Stimulated activated CD8-positive, alpha-beta memory T cell treated with anti-CD3 and anti-CD28 coated beads, Interleukin-2, amount 100 ng/mL, for 1 hour (primary cell): Measurements from ENCODE around the gene SECISBP2L.
"Not testable (repeated sequence)": the region's sequence is repeated elsewhere in the genome, so short reads cannot be mapped to it uniquely, and the experiment has no call there.

Source experiments
- DNase-seq, 2 donors: peaks; one replicate each; pipeline ENCODE4 v3.0.0-alpha.2; 2020; ENCODE audit warnings: low read depth in 2 of 2

The SECISBP2L gene, protein sequence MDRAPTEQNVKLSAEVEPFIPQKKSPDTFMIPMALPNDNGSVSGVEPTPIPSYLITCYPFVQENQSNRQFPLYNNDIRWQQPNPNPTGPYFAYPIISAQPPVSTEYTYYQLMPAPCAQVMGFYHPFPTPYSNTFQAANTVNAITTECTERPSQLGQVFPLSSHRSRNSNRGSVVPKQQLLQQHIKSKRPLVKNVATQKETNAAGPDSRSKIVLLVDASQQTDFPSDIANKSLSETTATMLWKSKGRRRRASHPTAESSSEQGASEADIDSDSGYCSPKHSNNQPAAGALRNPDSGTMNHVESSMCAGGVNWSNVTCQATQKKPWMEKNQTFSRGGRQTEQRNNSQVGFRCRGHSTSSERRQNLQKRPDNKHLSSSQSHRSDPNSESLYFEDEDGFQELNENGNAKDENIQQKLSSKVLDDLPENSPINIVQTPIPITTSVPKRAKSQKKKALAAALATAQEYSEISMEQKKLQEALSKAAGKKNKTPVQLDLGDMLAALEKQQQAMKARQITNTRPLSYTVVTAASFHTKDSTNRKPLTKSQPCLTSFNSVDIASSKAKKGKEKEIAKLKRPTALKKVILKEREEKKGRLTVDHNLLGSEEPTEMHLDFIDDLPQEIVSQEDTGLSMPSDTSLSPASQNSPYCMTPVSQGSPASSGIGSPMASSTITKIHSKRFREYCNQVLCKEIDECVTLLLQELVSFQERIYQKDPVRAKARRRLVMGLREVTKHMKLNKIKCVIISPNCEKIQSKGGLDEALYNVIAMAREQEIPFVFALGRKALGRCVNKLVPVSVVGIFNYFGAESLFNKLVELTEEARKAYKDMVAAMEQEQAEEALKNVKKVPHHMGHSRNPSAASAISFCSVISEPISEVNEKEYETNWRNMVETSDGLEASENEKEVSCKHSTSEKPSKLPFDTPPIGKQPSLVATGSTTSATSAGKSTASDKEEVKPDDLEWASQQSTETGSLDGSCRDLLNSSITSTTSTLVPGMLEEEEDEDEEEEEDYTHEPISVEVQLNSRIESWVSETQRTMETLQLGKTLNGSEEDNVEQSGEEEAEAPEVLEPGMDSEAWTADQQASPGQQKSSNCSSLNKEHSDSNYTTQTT

DNA sequence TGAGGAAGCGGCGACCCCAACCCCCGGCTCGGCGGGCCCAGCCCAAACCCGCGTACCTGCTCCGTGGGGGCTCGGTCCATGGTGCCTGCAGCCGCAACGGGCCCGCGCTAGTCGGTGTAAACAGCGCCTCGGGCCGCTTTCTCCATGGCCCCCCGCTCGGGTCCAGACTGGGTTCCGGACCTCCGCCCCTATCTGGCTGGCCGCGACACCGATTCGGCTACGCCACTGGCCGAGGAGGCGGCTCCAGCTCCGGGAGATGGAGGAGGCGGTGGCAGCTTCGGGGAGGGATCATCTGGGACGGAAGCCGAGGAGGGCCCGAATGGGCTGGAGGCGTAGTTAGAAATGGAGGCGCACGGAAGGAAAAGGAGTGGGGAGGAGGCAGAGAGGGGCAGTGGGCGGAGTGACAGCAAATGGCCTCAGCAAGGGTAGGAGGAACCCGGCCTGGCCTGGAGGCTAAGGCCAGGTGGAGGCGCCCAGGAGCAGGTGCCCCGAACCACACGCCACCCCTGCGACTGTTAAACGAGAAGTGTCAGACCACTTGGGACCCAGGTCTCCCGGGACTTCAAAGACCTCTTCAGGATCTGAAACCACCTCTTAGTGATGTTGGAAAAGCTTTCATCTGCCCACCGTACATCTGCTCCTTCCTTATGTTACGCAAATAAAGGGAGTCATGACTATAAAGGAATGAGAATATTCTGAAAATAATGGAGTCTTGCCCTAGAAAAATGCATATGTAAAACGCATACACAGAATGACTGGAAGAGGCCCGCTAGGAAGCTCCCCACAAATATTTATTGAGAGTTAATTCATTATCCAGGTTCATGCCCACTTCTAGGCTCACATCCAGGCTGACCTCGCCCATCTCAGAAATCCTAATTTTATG, at the start of gene SECISBP2L:
Gene SECISBP2L (minus strand): TSS at position 227 of the 883 bp plus-strand sequence. CDS start 147 bp downstream, at position 80.
- DNase-seq, result peak; percentile 76 to 80

- DNase-seq, result no peak
Measured at GRCh38 chr15:49094923-49095322, 48.7 kb upstream of the SECISBP2L start.

DNA sequence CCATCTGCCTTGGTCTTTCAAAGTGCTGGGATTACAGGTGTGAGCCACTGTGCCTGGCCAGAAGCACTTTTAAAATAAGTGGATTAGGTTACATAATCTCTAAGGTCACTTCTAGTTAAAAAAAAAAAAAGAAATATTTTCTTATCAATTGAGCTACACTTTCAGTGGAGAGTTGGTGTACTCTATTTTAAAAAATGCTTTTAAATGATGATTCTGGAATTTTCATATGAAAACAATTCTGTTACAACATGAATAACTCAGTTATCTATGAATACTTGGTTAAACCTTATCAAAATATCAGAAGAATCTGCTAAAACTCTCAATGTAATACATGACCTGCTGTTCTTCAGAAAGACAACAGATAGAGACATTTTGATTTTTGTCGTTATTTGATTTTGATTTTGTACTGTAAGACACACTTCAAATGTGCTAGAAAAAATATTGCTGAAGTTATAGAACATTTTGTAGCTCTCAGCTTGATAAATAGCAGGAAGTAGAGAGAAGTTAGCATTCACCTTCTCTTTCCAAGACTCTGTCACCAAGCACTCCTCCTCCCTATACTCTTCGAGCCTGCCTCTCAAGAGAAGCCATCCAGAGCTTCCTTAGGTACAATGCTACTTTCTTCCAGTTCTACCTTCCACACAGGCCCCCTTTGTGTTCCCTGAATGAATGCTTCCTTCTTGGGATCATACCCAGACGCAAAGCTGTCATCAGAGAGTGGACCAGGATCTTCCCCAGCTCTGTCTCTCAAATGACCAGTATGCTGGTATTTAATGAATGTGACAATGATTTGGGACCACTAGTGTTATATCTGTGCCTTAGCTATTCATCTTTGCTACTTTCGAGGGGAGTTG, 47.2 kb upstream of the SECISBP2L start:
- no peak for DNase-seq

GRCh38 chr15:49088996-49089395, 42.8 kb upstream of the SECISBP2L start:
- no peak for DNase-seq

GRCh38 chr15:49085696-49086459, 39.6 kb upstream of the SECISBP2L start:
- no peak for DNase-seq

GRCh38 chr15:49084285-49084570, 38.0 kb upstream of the SECISBP2L start:
- DNase-seq, result no peak

- DNase-seq, result no peak
Measured at GRCh38 chr15:49083401-49084284, 37.4 kb upstream of the SECISBP2L start.

- no peak for DNase-seq
Measured at GRCh38 chr15:49082960-49083359, 36.7 kb upstream of the SECISBP2L start.

- DNase-seq, result no peak
Measured at GRCh38 chr15:49079340-49080039, 33.2 kb upstream of the SECISBP2L start.

- DNase-seq, result no peak
Measured at GRCh38 chr15:49075881-49076280, 29.6 kb upstream of the SECISBP2L start.

DNA sequence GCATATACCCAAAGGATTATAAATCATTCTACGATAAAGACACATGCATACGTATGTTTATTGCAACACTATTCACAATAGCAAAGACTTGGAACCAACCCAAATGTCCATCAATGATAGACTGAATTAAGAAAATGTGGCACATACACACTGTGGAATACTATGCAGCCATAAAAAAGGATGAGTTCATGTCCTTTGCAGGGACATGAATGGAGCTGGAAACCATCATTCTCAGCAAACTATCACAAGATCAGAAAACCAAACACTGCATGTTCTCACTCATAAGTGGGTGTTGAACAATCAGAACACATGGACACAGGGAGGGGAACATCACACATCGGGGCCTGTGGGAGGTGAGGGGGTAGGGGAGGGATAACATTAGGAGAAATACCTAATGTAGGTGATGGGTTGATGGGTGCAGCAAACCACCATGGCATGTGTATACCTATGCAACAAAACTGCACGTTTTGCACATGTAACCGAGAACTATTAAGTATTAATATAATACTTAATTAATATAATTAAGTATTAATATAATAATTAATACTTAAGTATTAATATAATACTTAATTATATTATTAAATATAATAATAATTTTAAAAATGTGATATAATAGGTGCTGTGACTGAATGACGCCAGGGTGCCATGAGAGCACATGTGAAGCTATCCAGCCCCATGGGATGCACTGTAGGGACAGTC, 28.5 kb upstream of the SECISBP2L start:
- not testable (repeated sequence) for DNase-seq

DNA sequence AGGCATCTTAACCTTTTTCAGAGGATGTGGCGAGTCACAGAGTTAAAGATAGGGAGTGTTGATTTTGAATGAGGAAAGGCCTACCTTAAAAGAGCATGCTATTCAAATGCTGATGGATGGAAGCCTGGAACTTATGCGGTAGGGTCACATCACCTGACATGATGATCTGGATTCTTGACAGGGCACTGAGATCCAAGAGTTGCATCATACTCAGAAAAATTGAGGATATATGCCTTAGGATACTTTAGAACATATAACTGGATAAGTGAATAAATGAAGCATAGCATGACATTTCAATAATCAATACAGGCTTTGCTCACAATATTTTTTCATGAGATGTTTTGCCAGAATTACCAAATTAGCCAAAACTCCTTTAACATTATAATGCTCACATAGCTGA, 20.1 kb upstream of the SECISBP2L start:
- DNase-seq, result no peak

DNA sequence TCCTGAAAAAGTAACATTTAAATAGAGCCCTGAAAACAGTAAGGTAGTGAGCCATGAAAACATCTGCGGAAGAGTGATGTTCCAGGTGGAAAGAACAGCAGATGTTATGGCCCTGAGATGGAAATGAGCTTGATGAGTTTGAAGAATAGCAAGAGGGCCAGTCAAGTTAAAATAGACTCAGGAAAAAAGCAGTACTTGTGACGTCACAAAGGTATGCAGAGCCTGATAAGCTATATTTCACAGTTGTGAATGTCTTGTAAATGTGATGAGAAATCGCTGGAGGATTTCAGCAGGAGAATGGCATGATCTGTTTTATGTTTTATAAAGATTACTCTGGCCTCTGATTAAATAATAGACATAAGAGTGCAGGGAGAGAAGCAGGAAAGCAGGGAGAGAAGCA, 18.6 kb upstream of the SECISBP2L start:
- no peak for DNase-seq

GRCh38 chr15:49064281-49064653, 18.0 kb upstream of the SECISBP2L start:
- no peak for DNase-seq

DNA sequence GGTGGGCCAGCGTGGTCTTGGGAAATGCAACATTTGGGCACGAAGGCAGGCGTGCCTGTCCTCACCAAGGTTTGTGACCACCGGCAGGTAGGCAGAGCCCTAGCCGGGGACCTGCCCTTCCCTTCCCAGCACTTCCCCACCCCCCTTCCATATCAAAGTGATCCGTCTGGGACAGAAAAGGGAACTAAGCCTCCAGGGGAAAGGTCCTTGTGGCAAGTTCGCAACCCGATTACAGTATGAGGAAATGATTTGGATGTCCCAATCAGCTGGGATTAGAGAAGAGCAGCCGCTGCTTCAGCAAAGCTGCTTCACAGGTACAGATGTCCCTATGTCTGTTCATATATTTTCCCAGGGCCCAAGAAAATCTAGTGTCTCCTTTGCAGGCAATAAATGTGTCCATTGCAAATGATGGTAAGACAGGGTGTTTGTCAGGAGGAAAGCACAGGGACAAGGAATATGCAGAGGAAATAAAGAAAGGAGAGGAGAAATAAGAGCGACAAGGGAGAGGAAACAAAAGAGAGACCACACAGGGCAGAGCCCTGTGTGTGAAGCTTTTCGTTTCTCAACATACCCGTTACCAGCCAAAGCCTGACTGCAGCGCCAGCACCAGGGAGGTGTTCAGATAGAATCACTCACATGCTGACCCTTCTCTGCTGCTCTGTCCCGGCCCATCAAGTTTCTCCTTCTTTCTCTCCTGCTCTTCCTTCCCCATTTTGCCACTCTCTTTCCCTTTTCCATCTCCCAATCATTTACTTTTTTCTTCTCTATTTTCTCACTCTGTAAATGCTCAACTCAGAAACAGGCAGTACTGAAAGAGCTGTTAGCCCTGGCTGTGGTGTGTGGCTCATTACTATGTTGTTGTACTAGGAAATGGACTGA, 17.4 kb upstream of the SECISBP2L start:
- DNase-seq, result no peak

GRCh38 chr15:49062900-49063299, 16.7 kb upstream of the SECISBP2L start:
- no peak for DNase-seq
